ENCODE results near the gene GRM7.

DNA sequence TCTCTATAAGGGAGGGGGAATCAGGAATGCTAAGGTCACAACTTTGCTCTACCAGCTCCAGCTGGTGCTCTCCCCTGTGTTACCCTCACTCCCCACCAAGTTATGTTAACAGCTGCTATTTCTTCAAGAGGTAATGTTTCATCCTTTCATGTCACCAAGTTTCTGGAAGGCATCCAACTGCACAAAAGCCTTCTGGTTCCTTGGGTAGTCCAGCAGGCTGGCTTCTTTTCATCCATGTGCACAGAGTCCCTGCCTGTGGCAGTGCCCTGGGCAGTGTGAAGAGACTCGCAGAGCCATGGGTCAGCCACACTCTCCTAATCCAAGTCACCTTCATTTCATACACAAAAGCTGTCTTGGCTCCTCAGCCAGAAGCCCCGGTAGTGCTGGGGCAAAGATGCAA lies 903.2 kb downstream of the GRM7 start:
- TF ChIP-seq, protein P1, sequence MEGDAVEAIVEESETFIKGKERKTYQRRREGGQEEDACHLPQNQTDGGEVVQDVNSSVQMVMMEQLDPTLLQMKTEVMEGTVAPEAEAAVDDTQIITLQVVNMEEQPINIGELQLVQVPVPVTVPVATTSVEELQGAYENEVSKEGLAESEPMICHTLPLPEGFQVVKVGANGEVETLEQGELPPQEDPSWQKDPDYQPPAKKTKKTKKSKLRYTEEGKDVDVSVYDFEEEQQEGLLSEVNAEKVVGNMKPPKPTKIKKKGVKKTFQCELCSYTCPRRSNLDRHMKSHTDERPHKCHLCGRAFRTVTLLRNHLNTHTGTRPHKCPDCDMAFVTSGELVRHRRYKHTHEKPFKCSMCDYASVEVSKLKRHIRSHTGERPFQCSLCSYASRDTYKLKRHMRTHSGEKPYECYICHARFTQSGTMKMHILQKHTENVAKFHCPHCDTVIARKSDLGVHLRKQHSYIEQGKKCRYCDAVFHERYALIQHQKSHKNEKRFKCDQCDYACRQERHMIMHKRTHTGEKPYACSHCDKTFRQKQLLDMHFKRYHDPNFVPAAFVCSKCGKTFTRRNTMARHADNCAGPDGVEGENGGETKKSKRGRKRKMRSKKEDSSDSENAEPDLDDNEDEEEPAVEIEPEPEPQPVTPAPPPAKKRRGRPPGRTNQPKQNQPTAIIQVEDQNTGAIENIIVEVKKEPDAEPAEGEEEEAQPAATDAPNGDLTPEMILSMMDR (IDR thresholded peaks at IDR 0.05), result no peak
- no peak for TF ChIP-seq POLR2AphosphoS5 (IDR thresholded peaks at IDR 0.05)
